ACHN (cell line): ENCODE measurements around the gene WDR81.
"Not testable (repeated sequence)": the region's sequence is repeated elsewhere in the genome, so short reads cannot be mapped to it uniquely, and the experiment has no call there.

Experiments used
- DNase-seq: peaks from one replicate; pipeline ENCODE4 v3.0.0-alpha.2; 2015
- in situ Hi-C: cut with HindIII; loops from 2 replicates; pipeline ENCODE4 v1.10.0; 2017; ENCODE audit warnings: low sequenced_read_pairs, low pct_ligation_motif_present, low pct_unique_long_range_greater_than_20kb

WDR81 gene

GRCh38 chr17:1744551-1745512 is 20.3 kb downstream of the WDR81 start:
- no peak for DNase-seq
- in situ Hi-C loops: no loop called here

GRCh38 chr17:1745513-1746020 is 21.1 kb downstream of the WDR81 start:
- in situ Hi-C loops: no loop called here
- DNase-seq: no peak

- in situ Hi-C loops: no loop called here
- no peak for DNase-seq
Measured at GRCh38 chr17:1746975-1747543, 22.6 kb downstream of the WDR81 start.

GRCh38 chr17:1750628-1751027 is 26.1 kb downstream of the WDR81 start:
- in situ Hi-C loops: no loop called here
- DNase-seq: no peak

- peak; percentile 35 for DNase-seq
- in situ Hi-C loops: no loop called here
Measured at GRCh38 chr17:1752425-1753262, 28.1 kb downstream of the WDR81 start.

- DNase-seq: no peak
- in situ Hi-C loops: no loop called here
Measured at GRCh38 chr17:1753767-1754429, 29.4 kb downstream of the WDR81 start.

- in situ Hi-C loops: no loop called here
- no peak for DNase-seq
Measured at GRCh38 chr17:1754430-1755112, 30.1 kb downstream of the WDR81 start.

GRCh38 chr17:1755252-1755826 is 30.8 kb downstream of the WDR81 start:
- in situ Hi-C loops: no loop called here
- no peak for DNase-seq

- in situ Hi-C loops: no loop called here
Measured at GRCh38 chr17:1755827-1756262, 31.3 kb downstream of the WDR81 start.

GRCh38 chr17:1758807-1759206 is 34.3 kb downstream of the WDR81 start:
- no peak for DNase-seq
- in situ Hi-C loops: no loop called here

More at GRCh38 chr17:1755827-1756262, 31.3 kb downstream of the WDR81 start:
- DNase-seq: no peak

- DNase-seq: no peak
Measured at GRCh38 chr17:1759529-1759928, 35.0 kb downstream of the WDR81 start.

GRCh38 chr17:1762233-1762900 is 37.9 kb downstream of the WDR81 start:
- in situ Hi-C loops: no loop called here
- no peak for DNase-seq

More at GRCh38 chr17:1759529-1759928, 35.0 kb downstream of the WDR81 start:
- in situ Hi-C loops: no loop called here

GRCh38 chr17:1762901-1763898 is 38.7 kb downstream of the WDR81 start:
- in situ Hi-C loops: no loop called here
- no peak for DNase-seq

GRCh38 chr17:1764284-1764683 is 39.8 kb downstream of the WDR81 start:
- DNase-seq: no peak
- in situ Hi-C loops: no loop called here

- in situ Hi-C loops, DNase-seq: not testable (repeated sequence)
Measured at GRCh38 chr17:1764705-1765104, 40.2 kb downstream of the WDR81 start.

- in situ Hi-C loops: no loop called here
- DNase-seq: no peak
Measured at GRCh38 chr17:1765576-1765975, 41.1 kb downstream of the WDR81 start.
